Heart right ventricle (tissue), 16 donors: ENCODE results near the gene ANKRD10. TPM values are rescaled to one million over a fixed set of nuclear protein-coding genes. Genes with fewer than 3 reads are reported as not detected.
A peak's percentile ranks its signal among the peaks of the same experiment; 100 is the strongest.

ENCODE experiments used
- ATAC-seq, 8 donors: fragments of 200-7000 bp; cut with Tn5 transposase; one replicate each; pipeline ENCODE4 v1.9.1; 2020; ENCODE audit warnings: mild to moderate bottlenecking in 8 of 8, moderate library complexity in 8 of 8, moderate number of reproducible peaks in 1 of 8
- DNase-seq, 2 donors: peaks; one replicate each; pipeline ENCODE4 v3.0.0-alpha.2; 2020
- H3K27ac ChIP-seq, 10 donors: fragments of 200-600 bp; sonication (generic) in 2 of 10; one replicate each; pipeline versions ENCODE4 v1.5.0 to v1.8.0; 2020 to 2022; ENCODE audit warnings: mild to moderate bottlenecking in 3 of 10
- H3K27me3 ChIP-seq, 7 donors: fragments of 200-600 bp; one replicate each; pipeline ENCODE4 v1.8.0; 2021 to 2022; ENCODE audit warnings: mild to moderate bottlenecking in 2 of 7
- H3K36me3 ChIP-seq, 9 donors: fragments of 200-600 bp; sonication (generic) in 1 of 9; one replicate each; pipeline versions ENCODE4 v1.5.0 to v1.8.0; 2020 to 2022; ENCODE audit warnings: mild to moderate bottlenecking in 2 of 9
- H3K4me1 ChIP-seq, 9 donors: fragments of 200-600 bp; sonication (generic) in 1 of 9; one replicate each; pipeline versions ENCODE4 v1.5.0 to v1.8.0; 2020 to 2022; ENCODE audit warnings: mild to moderate bottlenecking in 4 of 9
- H3K4me3 ChIP-seq, 10 donors: fragments of 200-600 bp; sonication (generic) in 2 of 10; one replicate each; pipeline versions ENCODE4 v1.5.0 to v1.8.0; 2020 to 2022; ENCODE audit warnings: mild to moderate bottlenecking in 7 of 10, moderate library complexity in 2 of 10
- H3K9me3 ChIP-seq, 11 donors: fragments of 200-600 bp in 10 of 11; sonication (generic) in 2 of 11; one replicate each; pipeline versions ENCODE4 v1.5.0 to v1.8.0; 2013 to 2022; ENCODE audit warnings: mild to moderate bottlenecking in 2 of 11, control low read depth in 1 of 11, moderate library complexity in 1 of 11
- CTCF ChIP-seq, 9 donors: fragments of 200-600 bp; sonication (generic) in 2 of 9; IDR thresholded peaks; one replicate each; pipeline versions ENCODE4 v1.5.0 to v1.8.0; 2021 to 2022; ENCODE audit warnings: antibody characterized with exemption in 9 of 9, mild to moderate bottlenecking in 5 of 9, moderate library complexity in 1 of 9
- WGBS, 2 donors: extraction: QIAGEN DNeasy Blood & Tissue Kit; methylation state at CpG; one replicate each; pipeline ENCODE4 v1.1.7; 2013; ENCODE audit warnings: inconsistent platforms in 1 of 2; 5-methylcytosine and 5-hydroxymethylcytosine counted together
- intact Hi-C, 10 donors: fragments of 100-400 bp; cut with DNase I; formaldehyde crosslinking; loops; one replicate each; pipeline versions ENCODE4 v1.11.1 to v1.14.2; 2022
- polyA plus RNA-seq, 2 donors: library from polyadenylated mRNA; stranded (reverse); fragments of 200-250 nt; gene quantifications; one replicate each; pipeline ENCODE4 v1.2.3, GENCODE V29; 2013
- total RNA-seq, 10 donors: library from RNA; stranded (reverse); fragmentation: NEBNext Ultra II Directional in 3 of 10; extraction: Animal tissue kit (Norgen Biotek cat#: 25700) in 3 of 10; gene quantifications; one replicate each; pipeline versions ENCODE4 v1.2.1 to v1.2.4, GENCODE V29; 2021 to 2023
- donor health status: Arrhythmogenic right ventricular cardiomyopathy.
- donor health status: ischemic (EF 13 %, LVEDD 7.1; RV severe dilation, severe dysfunction).
- donor health status: healthy with polysubstance abuse.
- donor health status: DM: no; HTN: yes; CAD: no.
- donor health status: DM: no; HTN: no; CAD: no.
- donor health status: ischemic (EF 25% LVEDD 6.9; RV normal size, moderate dysfunction).
- donor health status: ischemic (EF 25% LVEDD 5.7; RV mildly dilated, moderate dysfunction).
- donor health status: healthy.
- donor health status: DM: yes; HTN: yes; CAD: no.
- donor health status: Ischemic cardiomyopathy.
- donor health status: ischemic (EF 35%, LVEDD 5.7; RV mildly dilated, moderate dysfunction).
- donor health status: nonischemic (EF 11% LVEDD 7.7; RV severe dilation, severe dysfunction).
- donor health status: DM: yes; HTN: yes; CAD: no.
- donor health status: PGD.
- donor health status: ischemic (EF 29% LVEDD 5.4; RV normal size, mild dysfunction).
- donor health status: nonischemic (EF 23%, LVEDD 6.1; RV moderate dilation, normal function).

Gene ANKRD10
- total and polyA plus RNA-seq, 12 donors: 32.4 to 127 (median 49.0) TPM

GRCh38 chr13:110872034-110872767 is 42.7 kb downstream of the ANKRD10 start:
- H3K9me3 ChIP-seq: no peaks in the 10 kb centered on the region

DNA sequence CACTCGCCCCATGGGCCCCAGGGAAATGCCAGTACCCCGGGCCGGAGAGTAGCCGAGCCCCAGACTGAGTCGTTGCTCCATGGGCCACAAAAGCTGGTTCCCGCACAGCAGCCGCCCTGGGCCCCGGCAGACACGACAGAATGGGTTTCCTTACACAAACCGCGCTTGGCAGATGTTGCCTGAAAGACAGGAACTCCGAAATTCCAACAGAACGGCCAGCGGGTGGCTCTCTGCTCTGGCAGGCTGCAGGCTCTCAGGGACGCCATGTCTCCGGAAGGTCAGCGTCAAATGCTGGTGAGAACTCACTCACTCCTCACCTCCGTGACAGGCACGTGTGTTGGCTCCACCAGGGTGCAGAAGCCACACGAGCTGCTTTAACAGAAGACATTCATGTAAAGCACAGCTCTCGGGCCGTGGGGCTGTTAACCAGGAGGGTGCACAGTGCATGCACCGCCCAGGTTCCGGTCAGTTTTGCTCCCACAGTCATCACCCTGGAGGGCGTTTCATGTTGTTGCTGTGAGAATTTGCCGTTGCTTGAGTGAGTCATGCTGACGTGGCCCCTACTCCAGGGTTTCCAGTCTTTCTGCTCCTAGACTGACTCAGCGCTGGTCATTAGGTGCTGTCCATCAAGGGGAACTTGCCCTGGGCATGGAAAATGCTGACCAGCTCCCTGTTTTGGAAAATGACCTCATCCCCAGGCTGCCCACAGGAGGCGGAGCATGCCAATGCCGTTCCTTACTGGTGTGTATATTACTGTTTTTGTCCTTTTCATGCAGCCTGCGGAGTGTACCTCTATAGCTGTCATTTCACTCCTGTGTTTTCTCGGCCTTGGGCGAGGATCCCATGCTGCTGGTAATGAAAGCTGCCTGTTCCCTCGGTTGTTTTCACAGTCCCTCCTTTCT is 44.8 kb downstream of the ANKRD10 start:
- H3K27ac ChIP-seq: peak overlapping the region; percentile 69 to 96 (median 89)
- H3K9me3 ChIP-seq: no peaks in the 10 kb centered on the region
- peak overlapping the region in 9 of 10 donors; percentile 25 to 59 (median 51) for H3K4me3 ChIP-seq
- WGBS, 2 donors: 19 to 27% methylated on average over 34 of the region's 34 CpGs
- peaks cover 0 to 6% (median 0%) of the 10 kb centered on the region in 7 donors for H3K27me3 ChIP-seq
- peaks cover 7 to 39% (median 24%) of the 10 kb centered on the region in 9 donors for H3K4me1 ChIP-seq
- ATAC-seq: peak; percentile 79 to 93 (median 89)
- H3K36me3 ChIP-seq: no peaks in the 10 kb centered on the region
- DNase-seq: peak; percentile 64 to 92
- intact Hi-C loops: loop anchor here in 5 of 10 donors (1.0 to 5.0 kb wide), 4 partner anchors 42 to 155 kb away; partner anchors contain the start of gene ANKRD10 (in 2 of the 5)
- TF ChIP-seq CTCF (IDR thresholded peaks at IDR 0.05): peak in 4 of 9 donors; percentile 9 to 25 (median 19)

More at GRCh38 chr13:110872034-110872767, 42.7 kb downstream of the ANKRD10 start:
- 78 to 81% methylated on average over 13 of the region's 13 CpGs for WGBS, 2 donors
- no peak overlapping the region for H3K4me3 ChIP-seq
- intact Hi-C loops: loop anchor here in 3 of 10 donors (5.0 kb wide), 1 partner anchor 40 kb away; no protein-coding TSS in a partner anchor
- DNase-seq: no peak
- H3K27me3 ChIP-seq: peaks cover 0 to 6% (median 0%) of the 10 kb centered on the region in 7 donors
- H3K36me3 ChIP-seq: no peaks in the 10 kb centered on the region
- TF ChIP-seq CTCF (IDR thresholded peaks at IDR 0.05): no peak
- no peak overlapping the region for H3K27ac ChIP-seq
- no peak for ATAC-seq
- peaks cover 7 to 43% (median 28%) of the 10 kb centered on the region in 9 donors for H3K4me1 ChIP-seq

DNA sequence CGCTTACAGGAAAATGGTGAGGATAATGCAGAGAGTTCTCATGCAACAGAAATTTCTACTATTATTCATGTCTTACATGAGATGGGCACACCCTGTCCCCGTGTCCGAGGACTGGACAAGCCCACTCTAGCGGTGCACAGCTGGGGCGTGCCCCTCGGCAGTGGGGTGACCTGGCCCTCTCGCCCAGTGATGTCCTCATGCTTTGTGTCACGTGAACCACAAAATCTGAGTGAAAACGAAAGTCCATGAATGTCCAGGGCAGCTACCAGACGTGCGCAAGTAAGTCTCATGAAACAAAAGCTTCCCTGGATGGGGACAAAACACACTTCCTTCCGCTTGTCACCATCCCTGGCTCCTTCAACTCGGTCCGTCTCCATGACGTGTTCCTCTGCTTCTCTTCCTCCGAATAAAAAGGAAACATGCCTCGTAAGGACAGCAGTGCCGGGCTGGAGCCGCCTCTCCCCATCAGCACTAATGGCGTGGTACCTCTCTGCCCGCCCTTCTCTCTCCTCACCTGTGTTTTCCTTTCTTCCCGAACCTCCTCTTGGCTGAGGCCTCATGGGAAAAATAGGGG is 45.6 kb downstream of the ANKRD10 start:
- Histone ChIP-seq H3K9me3 (no peaks in the 10 kb centered on the region), H3K4me1 (peaks cover 7 to 32% (median 21%) of the 10 kb centered on the region in 9 donors), H3K4me3 (peak overlapping the region in 9 of 10 donors; percentile 25 to 59 (median 51)), H3K36me3 (no peaks in the 10 kb centered on the region), H3K27me3 (peaks cover 0 to 3% (median 0%) of the 10 kb centered on the region in 7 donors), H3K27ac (peak overlapping the region; percentile 69 to 96 (median 89))
- 55 to 68% methylated on average over 22 of the region's 22 CpGs for WGBS, 2 donors
- TF ChIP-seq CTCF (IDR thresholded peaks at IDR 0.05): no peak
- DNase-seq (peak; percentile 28 to 61), ATAC-seq (peak; percentile 21 to 79 (median 68))
- intact Hi-C loops: loop anchor here in 1 of 10 donors (2.0 kb wide), 1 partner anchor 45 kb away; the partner anchor contains the start of gene ANKRD10
